Left colon (tissue), 2 donors: ENCODE measurements around the gene HLA-DMB. TPM values are rescaled to one million over a fixed set of nuclear protein-coding genes. Genes with fewer than 3 reads are reported as not detected.
A peak's percentile ranks its signal among the peaks of the same experiment; 100 is the strongest.

Source experiments
- ATAC-seq: fragments of 200-7000 bp; cut with Tn5 transposase; one replicate; pipeline ENCODE4 v1.9.1; 2020; ENCODE audit warnings: mild to moderate bottlenecking, moderate library complexity
- DNase-seq, 2 donors: peaks; one replicate each; pipeline ENCODE4 v3.0.0-alpha.2; 2020
- intact Hi-C, 2 donors: fragments of 100-400 bp; cut with DNase I in 1 of 2; cut with micrococcal nuclease in 1 of 2; formaldehyde crosslinking; loops; one replicate each; pipeline versions ENCODE4 v1.11.2 to v1.14.0; 2022; cut with DNase I, micrococcal nuclease
- long read RNA-seq: library from polyadenylated mRNA; unstranded; transcript quantifications from one replicate; pipeline ENCODE4 v2.0.0, GENCODE V29; 2021
- total RNA-seq, 2 donors: library from RNA; stranded (reverse); fragmentation: NEBNext Ultra II Directional; extraction: Animal tissue kit (Norgen Biotek cat#: 25700); gene quantifications; one replicate each; pipeline ENCODE4 v1.2.1, GENCODE V29; 2021
- donor health status: DM: no; HTN: no; CAD: no.
- donor health status: DM: yes; HTN: yes; CAD: no.

Gene HLA-DMB
- total RNA-seq: 10 to 100 TPM in 1 of 2 donors, 1 to 10 TPM in 1; 4.0 to 21.3 TPM
- long read RNA-seq, partial matches to known transcripts: 0 of 1 reads
- long read RNA-seq, other reads (novel, unspliced or antisense): 1 of 1 reads

DNA sequence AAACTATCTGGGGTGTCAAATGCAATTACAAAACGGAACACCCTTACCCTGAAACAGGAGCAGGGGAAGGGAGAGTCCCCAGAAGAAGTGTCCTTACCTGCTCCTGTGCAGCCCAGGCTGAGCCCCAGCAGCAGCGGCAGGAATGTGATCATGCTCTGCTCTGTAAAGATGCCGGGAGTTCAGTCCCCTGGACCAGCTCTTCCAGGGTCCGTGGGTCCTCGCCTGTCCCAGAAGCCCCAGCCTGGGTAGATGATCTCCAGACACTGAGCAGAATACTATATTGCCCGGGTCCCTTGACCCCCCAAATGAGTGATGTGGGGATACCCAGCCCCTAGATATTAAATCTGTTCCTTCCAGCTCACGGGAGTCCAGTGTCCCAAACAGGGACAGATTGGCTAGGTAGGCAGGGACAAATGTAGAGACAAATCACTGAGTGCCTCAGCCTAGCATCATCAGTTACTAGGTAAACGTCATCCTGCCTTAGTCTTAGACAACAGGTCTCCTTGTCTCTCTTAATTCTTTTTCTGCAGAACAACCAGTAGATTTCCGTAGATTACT, at the start of gene HLA-DMB:
HLA-DMB (minus strand) TSS at position 373 of the 558 bp plus-strand sequence; CDS start at position 152, 221 bp downstream.
- intact Hi-C loops: no loop called here
- no peak for DNase-seq
- ATAC-seq: peak; percentile 82

DNA sequence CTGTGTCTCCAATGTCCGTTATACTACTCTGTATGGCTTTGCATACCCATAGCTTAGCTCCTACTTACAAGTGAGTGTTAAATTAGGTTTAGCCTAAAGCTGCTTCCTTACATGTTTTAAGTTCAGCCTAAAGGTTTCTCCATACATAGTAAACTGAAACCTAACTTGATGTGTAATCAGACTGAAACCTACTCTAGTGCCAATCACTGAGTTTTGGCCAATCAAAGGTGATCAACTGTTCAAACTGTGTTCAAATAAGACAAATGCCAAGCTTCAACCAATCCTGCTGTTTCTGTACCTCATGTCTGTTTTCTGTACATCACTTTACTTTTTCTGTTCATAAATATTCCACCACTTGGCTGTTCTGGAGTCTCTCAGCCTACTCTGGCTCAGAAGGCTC, 48.5 kb upstream of the HLA-DMB start:
- ATAC-seq: no peak
- DNase-seq: no peak
- intact Hi-C loops: loop anchor here in 1 of 2 donors (10.0 kb wide), 1 partner anchor 55 kb away; no protein-coding TSS in a partner anchor

DNA sequence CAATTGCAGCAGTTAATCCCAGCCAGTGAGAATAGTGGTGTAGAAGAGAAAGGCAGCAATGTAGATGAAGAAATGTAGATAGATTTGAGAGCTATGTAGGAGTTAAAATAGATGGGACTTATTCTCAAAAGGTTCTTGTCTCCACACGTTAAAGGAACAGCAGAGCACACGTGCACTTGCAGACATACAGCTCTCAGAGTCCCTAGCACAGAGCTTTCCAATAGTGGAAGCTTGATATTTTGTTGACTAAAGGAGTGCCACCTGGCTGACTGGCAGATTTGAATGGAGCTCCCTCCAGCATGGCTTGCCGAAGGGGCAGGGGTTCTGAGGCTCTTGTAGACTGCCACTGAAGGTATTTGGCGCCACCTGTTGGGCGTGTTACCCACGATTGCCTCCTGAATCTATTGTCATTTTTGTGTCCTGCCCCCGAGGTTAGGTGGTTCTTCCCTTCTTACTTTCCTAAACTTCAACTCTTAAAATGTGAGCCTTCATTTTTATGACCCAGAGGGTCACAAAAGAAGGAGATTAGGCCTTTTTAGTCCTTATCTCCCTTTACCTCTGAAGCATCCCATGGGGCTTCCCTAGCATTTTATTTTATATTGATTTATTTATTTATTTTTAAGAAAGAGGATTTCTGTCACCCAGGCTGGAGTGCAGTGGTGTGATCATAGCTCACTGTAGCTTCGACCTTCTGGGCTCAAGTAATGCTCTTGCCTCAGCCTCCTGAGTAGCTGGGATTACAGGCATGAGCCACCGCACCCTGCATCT, 44.0 kb upstream of the HLA-DMB start:
- DNase-seq: peak; percentile 94 to 99
- ATAC-seq: peak; percentile 84
- intact Hi-C loops: loop anchor here (5.0 to 10.0 kb wide), 3 partner anchors 50 to 98 kb away; no protein-coding TSS in a partner anchor

DNA sequence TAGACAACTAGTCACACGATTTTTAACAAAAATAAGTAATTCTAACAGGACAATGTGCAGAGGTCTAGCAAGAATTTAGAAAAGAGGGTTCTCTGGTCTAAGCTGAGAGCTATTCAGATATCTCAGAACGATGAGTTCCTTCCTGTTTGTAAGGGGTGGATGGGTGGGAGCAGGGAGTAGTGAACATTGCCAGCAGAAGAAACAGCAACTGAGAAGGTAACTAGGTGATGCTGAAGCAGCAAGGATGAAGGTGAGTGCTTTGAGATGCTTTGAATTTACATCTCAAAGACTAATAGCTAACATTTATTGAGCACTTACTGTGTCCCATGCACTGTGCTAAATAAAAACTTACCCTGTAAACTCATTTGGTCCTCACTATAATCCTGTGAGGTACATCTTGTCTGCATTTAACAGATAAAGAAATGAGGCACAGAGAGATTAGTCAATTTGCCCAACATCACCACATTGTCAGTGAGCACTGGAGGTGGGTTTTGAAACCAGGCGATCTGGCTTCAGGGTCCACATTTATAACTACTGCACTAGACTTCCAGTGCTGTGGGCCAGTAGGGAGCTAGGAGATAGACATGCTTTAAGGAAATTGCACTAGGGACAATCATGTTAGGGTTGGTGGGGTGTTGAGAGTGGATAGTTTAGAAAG, 43.3 kb upstream of the HLA-DMB start:
- ATAC-seq: no peak
- DNase-seq: no peak
- intact Hi-C loops: loop anchor here (5.0 to 10.0 kb wide), 3 partner anchors 49 to 97 kb away; no protein-coding TSS in a partner anchor

DNA sequence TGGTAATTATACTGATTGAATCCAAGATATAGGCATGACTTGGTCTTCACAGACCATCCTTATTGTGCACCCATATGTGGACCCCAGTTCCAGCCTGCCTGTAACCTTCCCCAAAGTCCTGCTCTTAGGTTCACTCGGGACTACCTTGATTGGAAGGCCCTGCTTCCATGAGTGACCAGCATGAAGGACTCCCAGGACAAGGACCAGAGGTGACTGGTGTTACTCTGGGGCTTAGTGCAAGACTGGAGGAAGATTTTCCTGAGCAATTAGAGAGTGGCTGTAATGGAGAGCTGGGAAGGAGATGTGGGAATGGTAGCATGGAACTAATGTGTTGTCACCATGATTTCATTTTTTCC, 42.6 kb upstream of the HLA-DMB start:
- intact Hi-C loops: loop anchor here (5.0 to 10.0 kb wide), 3 partner anchors 49 to 96 kb away; no protein-coding TSS in a partner anchor
- DNase-seq: no peak
- ATAC-seq: peak; percentile 4

DNA sequence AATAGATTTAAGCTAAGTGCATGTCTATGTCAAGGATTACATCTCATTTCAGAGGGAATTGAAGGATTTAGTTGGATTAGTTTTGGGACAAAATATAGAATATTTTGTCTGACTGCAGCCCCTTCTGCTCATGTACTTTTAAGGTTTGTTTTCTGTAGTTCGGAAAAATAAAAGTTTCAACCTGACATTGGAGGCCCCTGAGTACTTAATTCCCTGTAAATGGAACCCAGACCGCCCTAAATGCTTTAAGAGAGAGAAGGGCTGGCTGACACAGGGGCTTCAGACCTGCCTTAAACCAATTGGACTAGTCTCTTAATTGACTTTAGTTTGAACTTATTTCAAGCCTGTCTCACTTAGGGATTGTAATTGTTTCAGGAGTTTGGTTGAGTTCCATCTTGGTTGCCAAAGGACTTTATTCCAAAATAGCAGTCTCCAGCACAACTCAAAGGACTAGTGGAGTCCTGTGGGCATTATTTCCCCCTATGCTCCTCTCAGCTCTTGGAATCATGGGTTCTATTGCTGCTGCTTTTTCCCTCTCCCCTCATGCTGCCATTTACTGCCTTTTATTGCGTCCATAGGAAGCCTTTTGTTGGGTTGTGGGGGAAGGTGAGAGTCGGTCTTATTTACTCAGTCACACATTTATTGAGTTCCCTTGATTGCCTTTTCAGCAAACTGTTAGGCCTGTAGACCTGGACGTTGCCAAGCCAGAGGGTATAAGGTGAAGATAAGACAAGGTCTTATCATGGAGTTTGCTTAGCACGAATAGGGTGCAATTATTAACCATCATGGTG, 42.1 kb upstream of the HLA-DMB start:
- intact Hi-C loops: loop anchor here (5.0 to 10.0 kb wide), 3 partner anchors 48 to 96 kb away; no protein-coding TSS in a partner anchor
- peak; percentile 71 for ATAC-seq

DNA sequence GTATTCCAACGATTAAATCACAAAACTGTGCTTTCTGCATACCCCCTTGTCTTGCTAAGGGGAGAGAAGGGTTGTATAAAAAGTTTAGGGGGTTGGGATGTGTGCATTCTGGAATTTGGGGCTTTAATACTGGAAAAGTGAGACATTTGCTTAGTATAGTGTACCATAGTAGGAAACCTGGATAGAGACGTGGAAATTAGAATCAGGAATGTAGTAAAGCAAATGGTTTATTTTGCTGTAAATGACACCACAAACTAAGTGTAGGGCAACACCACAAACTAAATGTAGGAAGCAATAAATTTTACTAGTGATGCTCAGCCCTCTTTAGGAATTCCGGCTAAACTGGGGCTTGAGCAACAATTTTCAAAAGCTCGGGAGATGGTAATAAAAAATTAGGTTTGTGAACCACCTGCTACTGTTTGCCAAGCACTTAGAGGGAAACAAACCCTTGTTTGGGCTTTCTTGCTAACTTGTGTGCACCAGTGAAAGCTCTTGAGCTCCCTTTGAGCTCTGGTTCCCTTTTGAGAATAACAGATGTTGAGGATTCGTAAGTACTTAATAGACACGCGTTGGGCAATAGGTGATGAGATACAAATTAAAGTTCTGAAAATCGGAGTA, 41.4 kb upstream of the HLA-DMB start:
- DNase-seq (no peak), ATAC-seq (no peak)
- intact Hi-C loops: loop anchor here (5.0 to 10.0 kb wide), 3 partner anchors 47 to 95 kb away; no protein-coding TSS in a partner anchor

More for the DNA sequence above, 42.1 kb upstream of the HLA-DMB start:
- DNase-seq: peak in 1 of 2 donors; percentile 54

DNA sequence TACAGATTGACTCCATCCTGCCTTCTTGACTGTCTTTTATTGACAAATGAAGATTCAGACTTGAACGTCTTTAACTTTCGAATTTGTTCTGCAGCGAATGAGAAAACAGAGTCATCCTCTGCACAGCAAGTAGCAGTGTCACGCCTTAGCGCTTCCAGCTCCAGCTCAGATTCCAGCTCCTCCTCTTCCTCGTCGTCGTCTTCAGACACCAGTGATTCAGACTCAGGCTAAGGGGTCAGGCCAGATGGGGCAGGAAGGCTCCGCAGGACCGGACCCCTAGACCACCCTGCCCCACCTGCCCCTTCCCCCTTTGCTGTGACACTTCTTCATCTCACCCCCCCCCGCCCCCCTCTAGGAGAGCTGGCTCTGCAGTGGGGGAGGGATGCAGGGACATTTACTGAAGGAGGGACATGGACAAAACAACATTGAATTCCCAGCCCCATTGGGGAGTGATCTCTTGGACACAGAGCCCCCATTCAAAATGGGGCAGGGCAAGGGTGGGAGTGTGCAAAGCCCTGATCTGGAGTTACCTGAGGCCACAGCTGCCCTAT, 39.7 kb upstream of the HLA-DMB start:
- intact Hi-C loops: loop anchor here (5.0 to 10.0 kb wide), 3 partner anchors 46 to 93 kb away; no protein-coding TSS in a partner anchor
- no peak for ATAC-seq
- DNase-seq: no peak

DNA sequence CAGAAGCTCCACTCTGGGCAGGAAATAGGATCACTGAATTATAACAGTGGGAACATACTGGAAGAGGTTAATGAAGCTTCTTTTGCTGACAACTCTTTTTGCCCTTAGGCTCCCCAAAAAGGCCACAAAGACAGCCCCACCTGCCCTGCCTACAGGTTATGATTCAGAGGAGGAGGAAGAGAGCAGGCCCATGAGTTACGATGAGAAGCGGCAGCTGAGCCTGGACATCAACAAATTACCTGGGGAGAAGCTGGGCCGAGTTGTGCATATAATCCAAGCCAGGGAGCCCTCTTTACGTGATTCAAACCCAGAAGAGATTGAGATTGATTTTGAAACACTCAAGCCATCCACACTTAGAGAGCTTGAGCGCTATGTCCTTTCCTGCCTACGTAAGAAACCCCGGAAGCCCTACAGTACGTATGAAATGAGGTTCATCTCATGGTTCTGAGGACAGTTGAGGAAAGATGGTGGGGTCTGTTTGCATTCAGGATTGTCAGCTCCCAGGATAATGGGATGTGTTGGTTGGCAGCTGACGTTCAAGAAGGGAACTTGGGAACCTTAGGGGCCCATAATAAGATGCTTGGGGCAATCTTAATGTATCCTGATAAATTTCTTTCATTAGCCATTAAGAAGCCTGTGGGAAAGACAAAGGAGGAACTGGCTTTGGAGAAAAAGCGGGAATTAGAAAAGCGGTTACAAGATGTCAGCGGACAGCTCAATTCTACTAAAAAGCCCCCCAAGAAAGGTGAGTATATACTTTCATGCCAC, 39.1 kb upstream of the HLA-DMB start:
- DNase-seq: no peak
- intact Hi-C loops: loop anchor here (5.0 to 10.0 kb wide), 3 partner anchors 45 to 93 kb away; no protein-coding TSS in a partner anchor
- ATAC-seq: no peak

DNA sequence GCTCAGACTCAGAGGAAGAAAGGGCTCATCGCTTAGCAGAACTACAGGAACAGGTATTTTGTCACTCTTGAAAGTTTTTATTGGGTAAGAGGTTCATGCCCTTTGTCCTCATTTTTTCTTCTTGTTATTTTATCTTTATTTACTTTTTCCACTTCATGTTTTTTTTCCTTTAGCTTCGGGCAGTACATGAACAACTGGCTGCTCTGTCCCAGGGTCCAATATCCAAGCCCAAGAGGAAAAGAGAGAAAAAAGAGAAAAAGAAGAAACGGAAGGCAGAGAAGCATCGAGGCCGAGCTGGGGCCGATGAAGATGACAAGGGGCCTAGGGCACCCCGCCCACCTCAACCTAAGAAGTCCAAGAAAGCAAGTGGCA, 37.1 kb upstream of the HLA-DMB start:
- intact Hi-C loops: no loop called here
- no peak for DNase-seq

DNA sequence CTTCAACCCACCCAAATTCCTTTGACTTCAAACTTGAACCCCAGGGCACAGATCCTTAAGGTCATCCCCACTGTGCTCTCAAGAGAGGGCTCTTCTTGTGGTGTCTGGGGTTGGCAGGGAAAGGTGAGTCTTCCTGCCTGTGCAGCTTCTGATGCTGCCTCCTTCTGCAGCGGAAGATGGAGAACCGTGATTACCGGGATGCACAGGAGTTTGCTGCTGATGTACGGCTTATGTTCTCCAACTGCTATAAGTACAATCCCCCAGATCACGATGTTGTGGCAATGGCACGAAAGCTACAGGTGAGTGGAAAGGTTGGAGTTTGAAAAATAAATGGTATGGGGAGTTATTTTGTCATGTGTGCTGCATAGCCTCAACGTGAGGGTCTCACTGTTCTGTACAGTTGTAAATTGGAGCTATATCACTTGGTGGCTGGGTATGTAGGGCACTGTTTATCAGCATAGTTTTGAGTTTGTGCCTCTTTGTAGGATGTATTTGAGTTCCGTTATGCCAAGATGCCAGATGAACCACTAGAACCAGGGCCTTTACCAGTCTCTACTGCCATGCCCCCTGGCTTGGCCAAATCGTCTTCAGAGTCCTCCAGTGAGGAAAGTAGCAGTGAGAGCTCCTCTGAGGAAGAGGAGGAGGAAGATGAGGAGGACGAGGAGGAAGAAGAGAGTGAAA, 36.6 kb upstream of the HLA-DMB start:
- intact Hi-C loops: no loop called here
- ATAC-seq (no peak), DNase-seq (no peak)

More for the DNA sequence above, 37.1 kb upstream of the HLA-DMB start:
- peak; percentile 1 for ATAC-seq

DNA sequence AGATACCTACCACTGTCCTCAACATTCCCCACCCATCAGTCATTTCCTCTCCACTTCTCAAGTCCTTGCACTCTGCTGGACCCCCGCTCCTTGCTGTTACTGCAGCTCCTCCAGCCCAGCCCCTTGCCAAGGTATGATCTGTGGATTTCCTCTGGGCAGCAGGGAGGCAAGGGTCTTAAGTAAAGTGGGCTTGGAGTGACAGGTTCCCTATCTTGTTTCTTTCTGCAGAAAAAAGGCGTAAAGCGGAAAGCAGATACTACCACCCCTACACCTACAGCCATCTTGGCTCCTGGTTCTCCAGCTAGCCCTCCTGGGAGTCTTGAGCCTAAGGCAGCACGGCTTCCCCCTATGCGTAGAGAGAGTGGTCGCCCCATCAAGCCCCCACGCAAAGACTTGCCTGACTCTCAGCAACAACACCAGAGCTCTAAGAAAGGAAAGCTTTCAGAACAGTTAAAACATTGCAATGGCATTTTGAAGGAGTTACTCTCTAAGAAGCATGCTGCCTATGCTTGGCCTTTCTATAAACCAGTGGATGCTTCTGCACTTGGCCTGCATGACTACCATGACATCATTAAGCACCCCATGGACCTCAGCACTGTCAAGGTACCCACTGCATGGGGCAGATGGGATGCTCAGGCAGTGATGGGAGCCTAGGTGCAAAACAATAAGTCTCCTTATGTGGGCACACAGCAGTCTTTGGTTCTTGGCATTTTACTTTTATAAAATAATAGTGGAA, 35.7 kb upstream of the HLA-DMB start:
- intact Hi-C loops: no loop called here
- no peak for ATAC-seq
- DNase-seq: no peak

DNA sequence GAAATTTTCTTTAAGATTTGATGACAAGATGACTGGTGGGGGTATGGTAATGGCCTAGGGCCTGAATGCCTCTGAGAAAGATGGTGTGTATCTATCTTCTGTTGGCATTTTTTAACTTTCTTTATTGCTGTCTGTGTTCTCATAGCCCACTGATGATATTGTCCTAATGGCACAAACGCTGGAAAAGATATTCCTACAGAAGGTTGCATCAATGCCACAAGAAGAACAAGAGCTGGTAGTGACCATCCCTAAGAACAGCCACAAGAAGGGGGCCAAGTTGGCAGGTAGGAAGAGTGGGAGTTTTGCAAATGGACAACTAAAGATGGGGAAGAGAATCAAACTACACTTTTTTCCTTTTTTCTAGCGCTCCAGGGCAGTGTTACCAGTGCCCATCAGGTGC, 35.1 kb upstream of the HLA-DMB start:
- intact Hi-C loops: no loop called here
- DNase-seq (no peak), ATAC-seq (no peak)

DNA sequence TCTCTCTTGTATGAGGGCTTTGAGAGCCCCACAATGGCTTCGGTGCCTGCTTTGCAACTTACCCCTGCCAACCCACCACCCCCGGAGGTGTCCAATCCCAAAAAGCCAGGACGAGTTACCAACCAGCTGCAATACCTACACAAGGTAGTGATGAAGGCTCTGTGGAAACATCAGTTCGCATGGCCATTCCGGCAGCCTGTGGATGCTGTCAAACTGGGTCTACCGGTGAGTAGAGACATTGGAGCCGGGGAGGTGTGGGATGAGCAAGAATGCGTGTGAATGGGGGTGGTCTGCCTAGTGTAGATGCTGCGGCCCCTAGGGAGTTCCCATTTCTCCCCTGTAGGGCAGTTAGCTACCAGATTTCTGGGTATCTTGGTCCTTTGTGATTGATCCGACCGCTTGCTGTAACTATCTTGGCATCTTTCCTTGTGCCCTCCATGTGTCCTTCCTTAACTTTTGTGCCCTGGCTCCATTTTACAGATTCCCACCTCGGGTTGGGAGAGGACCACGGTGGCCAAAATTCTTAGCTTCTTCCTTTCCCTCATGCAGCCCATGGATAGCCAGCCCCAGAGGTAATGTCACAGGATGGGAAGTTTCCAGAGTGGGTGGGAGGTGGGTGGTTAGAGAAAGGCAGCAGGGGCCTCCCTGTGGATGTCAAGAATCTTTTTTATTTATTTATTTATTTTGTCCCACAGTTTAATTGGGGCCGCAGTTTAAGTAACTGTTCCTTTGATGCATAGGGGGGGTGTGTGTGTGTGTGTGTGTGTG, 33.9 kb upstream of the HLA-DMB start:
- ATAC-seq: no peak
- intact Hi-C loops: no loop called here
- DNase-seq: no peak

DNA sequence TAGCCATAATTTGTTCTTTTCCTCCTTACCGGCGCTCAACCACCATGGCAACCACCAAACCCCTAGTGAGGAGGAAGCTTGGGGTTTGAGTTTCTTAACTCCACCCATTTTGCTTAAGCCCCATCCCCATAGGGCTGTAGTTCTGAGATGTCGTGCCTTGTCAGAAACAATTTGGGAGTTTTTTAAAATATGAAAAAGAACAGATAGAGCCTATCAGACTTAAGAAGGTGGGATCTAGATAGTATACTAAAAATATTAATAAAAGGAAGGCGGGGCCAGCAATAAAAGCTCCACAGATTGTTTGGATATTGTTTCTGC, 33.1 kb upstream of the HLA-DMB start:
- intact Hi-C loops: no loop called here
- ATAC-seq (no peak), DNase-seq (no peak)
